AG08395 (cell line): Measurements from ENCODE around the gene ITGAV.
"Not testable (repeated sequence)": the region's sequence is repeated elsewhere in the genome, so short reads cannot be mapped to it uniquely, and the experiment has no call there.

Experiments used
- DNase-seq: peaks from one replicate; pipeline ENCODE4 v3.0.0; 2012; ENCODE audit warnings: mixed read lengths, low spot score

The ITGAV gene

GRCh38 chr2:186589612-186590349 is at the start of gene ITGAV:
Gene ITGAV, plus strand, starts transcription at chr2:186590056. Its CDS starts 283 bp downstream, at chr2:186590339.
- peak; percentile 93 for DNase-seq

GRCh38 chr2:186540941-186541340 is 48.9 kb upstream of the ITGAV start:
- DNase-seq = peak; percentile 41

GRCh38 chr2:186542002-186542401 is 47.9 kb upstream of the ITGAV start:
- DNase-seq = no peak

- peak; percentile 20 for DNase-seq
Measured at GRCh38 chr2:186543561-186544131, 46.2 kb upstream of the ITGAV start.

GRCh38 chr2:186544255-186544675 is 45.6 kb upstream of the ITGAV start:
- DNase-seq = peak; percentile 63

- DNase-seq = peak; percentile 40
Measured at GRCh38 chr2:186546846-186547245, 43.0 kb upstream of the ITGAV start.

GRCh38 chr2:186551323-186552050 is 38.4 kb upstream of the ITGAV start:
- no peak for DNase-seq

GRCh38 chr2:186554429-186554828 is 35.4 kb upstream of the ITGAV start:
- no peak for DNase-seq

- no peak for DNase-seq
Measured at GRCh38 chr2:186554850-186555671, 34.8 kb upstream of the ITGAV start.

- DNase-seq = no peak
Measured at GRCh38 chr2:186558512-186559276, 31.2 kb upstream of the ITGAV start.

- no peak for DNase-seq
Measured at GRCh38 chr2:186559370-186559769, 30.5 kb upstream of the ITGAV start.

- no peak for DNase-seq
Measured at GRCh38 chr2:186559848-186560247, 30.0 kb upstream of the ITGAV start.

- no peak for DNase-seq
Measured at GRCh38 chr2:186560254-186560653, 29.6 kb upstream of the ITGAV start.

GRCh38 chr2:186561467-186562208 is 28.2 kb upstream of the ITGAV start:
- no peak for DNase-seq

GRCh38 chr2:186562209-186562578 is 27.7 kb upstream of the ITGAV start:
- DNase-seq = no peak

GRCh38 chr2:186568600-186568999 is 21.3 kb upstream of the ITGAV start:
- not testable (repeated sequence) for DNase-seq

GRCh38 chr2:186569127-186569526 is 20.7 kb upstream of the ITGAV start:
- DNase-seq = not testable (repeated sequence)

- DNase-seq = no peak
Measured at GRCh38 chr2:186569897-186570296, 20.0 kb upstream of the ITGAV start.

GRCh38 chr2:186570604-186571003 is 19.3 kb upstream of the ITGAV start:
- DNase-seq = no peak

- no peak for DNase-seq
Measured at GRCh38 chr2:186572705-186573104, 17.2 kb upstream of the ITGAV start.

- no peak for DNase-seq
Measured at GRCh38 chr2:186573531-186573930, 16.3 kb upstream of the ITGAV start.
